Neural progenitor cell (in vitro differentiated cells): Measurements from ENCODE around the gene AK8.

Experiments
- EZH2 ChIP-seq: fragments of 200-600 bp; sonication (generic); IDR thresholded peaks from 2 replicates; pipeline ENCODE4 v1.6.1; 2017; ENCODE audit warnings: antibody characterized with exemption, mild to moderate bottlenecking, moderate library complexity
- EZH2phosphoT487 ChIP-seq: fragments of 200-600 bp; sonication (generic); IDR thresholded peaks from 2 replicates; pipeline ENCODE4 v1.6.1; 2017; ENCODE audit warnings: antibody characterized with exemption
- TF ChIP-seq, protein P1 (sequence below): fragments of 200-600 bp; sonication (generic); IDR thresholded peaks from 2 replicates; pipeline ENCODE4 v1.5.1; 2017; ENCODE audit warnings: antibody characterized with exemption, mild to moderate bottlenecking

DNA sequence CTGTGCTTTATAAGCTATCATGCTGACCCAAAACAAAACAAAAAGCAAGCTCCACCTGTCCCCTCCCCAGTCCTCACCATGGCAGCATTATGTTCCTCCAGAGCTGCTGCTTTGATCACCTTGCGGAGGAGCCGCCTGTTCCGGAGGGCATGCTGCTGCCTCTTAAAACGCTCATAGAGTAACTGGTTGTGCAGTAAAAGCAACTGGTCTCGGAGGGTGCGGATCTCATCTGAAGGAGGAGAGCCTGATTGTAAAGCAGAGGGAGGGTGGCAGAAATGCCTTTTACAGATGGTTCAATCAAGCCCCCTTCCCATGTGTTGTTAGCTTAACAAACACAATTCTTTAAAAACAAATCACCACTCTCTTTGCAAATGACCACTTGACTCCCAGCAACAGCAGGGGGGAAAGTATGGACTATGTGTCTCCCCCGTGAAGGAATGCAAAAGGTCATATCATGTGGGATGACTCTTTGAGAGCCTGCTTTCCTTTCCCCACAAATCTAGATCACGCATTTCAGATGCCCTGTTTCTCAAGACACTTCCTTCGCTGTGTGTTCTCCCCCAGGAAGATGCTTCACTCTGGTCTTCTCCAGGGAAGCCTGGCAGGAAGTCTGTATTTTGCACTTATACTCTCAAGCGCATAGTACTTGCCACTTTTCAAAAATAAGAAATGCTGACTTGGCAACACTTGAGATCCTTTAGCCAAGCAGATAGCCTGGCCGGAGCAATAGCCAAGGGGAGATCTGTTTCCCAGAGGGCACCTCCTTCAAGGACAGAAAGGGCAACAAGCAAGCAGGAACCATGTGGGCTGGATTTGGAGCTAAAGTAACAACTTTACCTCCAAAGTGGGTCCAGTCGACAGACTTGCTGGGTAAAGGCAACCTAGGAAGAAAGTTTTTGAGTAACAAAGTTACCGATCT, 25.7 kb upstream of the AK8 start:
- TF ChIP-seq EZH2, result no peak
- TF ChIP-seq, protein P1, sequence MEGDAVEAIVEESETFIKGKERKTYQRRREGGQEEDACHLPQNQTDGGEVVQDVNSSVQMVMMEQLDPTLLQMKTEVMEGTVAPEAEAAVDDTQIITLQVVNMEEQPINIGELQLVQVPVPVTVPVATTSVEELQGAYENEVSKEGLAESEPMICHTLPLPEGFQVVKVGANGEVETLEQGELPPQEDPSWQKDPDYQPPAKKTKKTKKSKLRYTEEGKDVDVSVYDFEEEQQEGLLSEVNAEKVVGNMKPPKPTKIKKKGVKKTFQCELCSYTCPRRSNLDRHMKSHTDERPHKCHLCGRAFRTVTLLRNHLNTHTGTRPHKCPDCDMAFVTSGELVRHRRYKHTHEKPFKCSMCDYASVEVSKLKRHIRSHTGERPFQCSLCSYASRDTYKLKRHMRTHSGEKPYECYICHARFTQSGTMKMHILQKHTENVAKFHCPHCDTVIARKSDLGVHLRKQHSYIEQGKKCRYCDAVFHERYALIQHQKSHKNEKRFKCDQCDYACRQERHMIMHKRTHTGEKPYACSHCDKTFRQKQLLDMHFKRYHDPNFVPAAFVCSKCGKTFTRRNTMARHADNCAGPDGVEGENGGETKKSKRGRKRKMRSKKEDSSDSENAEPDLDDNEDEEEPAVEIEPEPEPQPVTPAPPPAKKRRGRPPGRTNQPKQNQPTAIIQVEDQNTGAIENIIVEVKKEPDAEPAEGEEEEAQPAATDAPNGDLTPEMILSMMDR, result no peak
- no peak for TF ChIP-seq EZH2phosphoT487
